WTC11 (cell line): ENCODE measurements around the gene GPR3.

Source experiments
- CTCF ChIP-seq: fragments of 200-600 bp; IDR thresholded peaks from 2 replicates; pipeline ENCODE4 v1.8.0; 2022; ENCODE audit warnings: antibody characterized with exemption
- E2F5 ChIP-seq: sonication (generic); formaldehyde crosslinking; IDR thresholded peaks from 2 replicates; pipeline ENCODE4 v1.8.1; 2022; ENCODE audit warnings: mild to moderate bottlenecking, moderate library complexity, missing genetic modification reagents
- FOXJ3 ChIP-seq: sonication (generic); formaldehyde crosslinking; IDR thresholded peaks from 2 replicates; pipeline ENCODE4 v1.9.0; 2021; ENCODE audit warnings: missing genetic modification reagents, mild to moderate bottlenecking, borderline replicate concordance
- GTF2I ChIP-seq: fragments of 250-450 bp; sonication (Bioruptor Pico); conservative IDR thresholded peaks from 2 replicates; pipeline ENCODE4 v1.4.0; 2021; ENCODE audit warnings: mild to moderate bottlenecking
- NFYB ChIP-seq: sonication (generic); formaldehyde crosslinking; conservative IDR thresholded peaks from 2 replicates; pipeline ENCODE4 v1.8.0; 2022; ENCODE audit warnings: low read depth, missing genetic modification reagents
- NR3C1 ChIP-seq: sonication (generic); formaldehyde crosslinking; conservative IDR thresholded peaks from 2 replicates; pipeline ENCODE4 v1.8.1; 2023; ENCODE audit warnings: low read depth, mild to moderate bottlenecking, missing genetic modification reagents
- TP53 ChIP-seq: sonication (generic); formaldehyde crosslinking; IDR thresholded peaks from 2 replicates; pipeline ENCODE4 v1.8.1; 2023; ENCODE audit warnings: mild to moderate bottlenecking, missing genetic modification reagents
- USF2 ChIP-seq: sonication (generic); formaldehyde crosslinking; IDR thresholded peaks from 2 replicates; pipeline ENCODE4 v1.8.1; 2023; ENCODE audit warnings: mild to moderate bottlenecking, missing genetic modification reagents, moderate library complexity
- ZNF138 ChIP-seq: sonication (generic); formaldehyde crosslinking; conservative IDR thresholded peaks from 2 replicates; pipeline ENCODE4 v1.8.1; 2022; ENCODE audit warnings: mild to moderate bottlenecking, moderate library complexity, missing genetic modification reagents
- TF ChIP-seq, protein P1 (sequence below): sonication (generic); formaldehyde crosslinking; conservative IDR thresholded peaks from 2 replicates; pipeline ENCODE4 v1.8.1; 2022; ENCODE audit warnings: mild to moderate bottlenecking, missing genetic modification reagents

GRCh38 chr1:27403931-27404330, 11.5 kb downstream of the GPR3 start:
- TF ChIP-seq CTCF (no peak), ZNF138 (CRISPR knock-in tag) (no peak), FOXJ3 (CRISPR knock-in tag) (no peak), TP53 (CRISPR knock-in tag) (no peak), GTF2I (CRISPR knock-in tag) (no peak), NR3C1 (CRISPR knock-in tag) (no peak), USF2 (CRISPR knock-in tag) (no peak), E2F5 (CRISPR knock-in tag) (no peak), NFYB (CRISPR knock-in tag) (no peak)
- TF ChIP-seq, protein P1, sequence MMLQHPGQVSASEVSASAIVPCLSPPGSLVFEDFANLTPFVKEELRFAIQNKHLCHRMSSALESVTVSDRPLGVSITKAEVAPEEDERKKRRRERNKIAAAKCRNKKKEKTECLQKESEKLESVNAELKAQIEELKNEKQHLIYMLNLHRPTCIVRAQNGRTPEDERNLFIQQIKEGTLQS (CRISPR knock-in tag), result no peak
